KMS-11 (cell line): ENCODE results near the gene CABLES1.

Source experiments
- H2AFZ ChIP-seq: fragments of 200-600 bp; sonication (generic); 2 replicates; pipeline ENCODE4 v1.6.1; 2016; ENCODE audit warnings: antibody characterized with exemption, mixed run types, low read depth
- H3K27ac ChIP-seq: fragments of 200-600 bp; sonication (generic); 2 replicates; pipeline ENCODE4 v1.6.1; 2016; ENCODE audit warnings: mild to moderate bottlenecking, mixed run types
- H3K27me3 ChIP-seq: fragments of 200-600 bp; sonication (generic); 2 replicates; pipeline ENCODE4 v1.6.1; 2017; ENCODE audit warnings: mild to moderate bottlenecking, low read depth, mixed run types, moderate library complexity; ENCODE audit not compliant: insufficient read depth
- H3K36me3 ChIP-seq: fragments of 200-600 bp; sonication (generic); 2 replicates; pipeline ENCODE4 v1.6.1; 2017; ENCODE audit warnings: mild to moderate bottlenecking, mixed run types; ENCODE audit not compliant: insufficient read depth
- H3K4me1 ChIP-seq: fragments of 200-600 bp; sonication (generic); 2 replicates; pipeline ENCODE4 v1.6.1; 2016; ENCODE audit warnings: mild to moderate bottlenecking, low read depth, mixed run types; ENCODE audit not compliant: poor library complexity, severe bottlenecking
- H3K4me2 ChIP-seq: fragments of 200-600 bp; sonication (generic); 2 replicates; pipeline ENCODE4 v1.7.0; 2016; ENCODE audit warnings: mild to moderate bottlenecking, mixed run types
- H3K4me3 ChIP-seq: fragments of 200-600 bp; sonication (generic); IDR thresholded peaks from 2 replicates; pipeline ENCODE4 v1.6.1; 2017; ENCODE audit warnings: low read depth, low read length, mixed read lengths; ENCODE audit not compliant: insufficient read depth
- H3K79me2 ChIP-seq: fragments of 200-600 bp; sonication (generic); 2 replicates; pipeline ENCODE4 v1.6.1; 2016; ENCODE audit warnings: low read depth, mixed run types; ENCODE audit not compliant: insufficient read depth
- H3K9ac ChIP-seq: fragments of 200-600 bp; sonication (generic); 2 replicates; pipeline ENCODE4 v1.6.1; 2016; ENCODE audit warnings: mild to moderate bottlenecking, mixed run types
- H4K20me1 ChIP-seq: fragments of 200-600 bp; sonication (generic); 2 replicates; pipeline ENCODE4 v1.6.1; 2016; ENCODE audit warnings: mild to moderate bottlenecking, mixed run types; ENCODE audit not compliant: insufficient read depth
- TF ChIP-seq, protein P1 (sequence below): fragments of 200-600 bp; sonication (generic); conservative IDR thresholded peaks from 2 replicates; pipeline ENCODE4 v1.6.1; 2017; ENCODE audit warnings: low read depth, mild to moderate bottlenecking, antibody characterized with exemption, low read length, moderate library complexity, mixed read lengths

Gene CABLES1

DNA sequence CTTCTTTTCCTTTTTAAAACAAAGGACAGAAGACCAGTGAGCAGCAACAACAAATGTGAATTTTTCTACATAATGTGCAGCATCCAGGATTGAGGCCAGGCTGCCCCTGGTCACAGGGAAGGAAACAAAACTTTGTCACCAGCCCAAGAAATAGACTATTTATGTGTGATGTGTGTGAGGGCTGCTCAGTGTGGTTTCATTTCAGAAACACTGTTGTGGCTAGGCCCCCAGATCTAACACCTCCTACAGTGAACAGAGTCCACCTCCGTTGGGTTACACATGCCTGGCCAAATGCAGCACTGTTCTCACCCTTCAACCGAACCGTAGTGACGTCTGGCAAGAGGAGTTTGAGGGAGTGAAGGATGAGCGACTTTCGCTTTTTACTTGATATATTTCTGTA, 171.5 kb downstream of the CABLES1 start:
- TF ChIP-seq, protein P1, sequence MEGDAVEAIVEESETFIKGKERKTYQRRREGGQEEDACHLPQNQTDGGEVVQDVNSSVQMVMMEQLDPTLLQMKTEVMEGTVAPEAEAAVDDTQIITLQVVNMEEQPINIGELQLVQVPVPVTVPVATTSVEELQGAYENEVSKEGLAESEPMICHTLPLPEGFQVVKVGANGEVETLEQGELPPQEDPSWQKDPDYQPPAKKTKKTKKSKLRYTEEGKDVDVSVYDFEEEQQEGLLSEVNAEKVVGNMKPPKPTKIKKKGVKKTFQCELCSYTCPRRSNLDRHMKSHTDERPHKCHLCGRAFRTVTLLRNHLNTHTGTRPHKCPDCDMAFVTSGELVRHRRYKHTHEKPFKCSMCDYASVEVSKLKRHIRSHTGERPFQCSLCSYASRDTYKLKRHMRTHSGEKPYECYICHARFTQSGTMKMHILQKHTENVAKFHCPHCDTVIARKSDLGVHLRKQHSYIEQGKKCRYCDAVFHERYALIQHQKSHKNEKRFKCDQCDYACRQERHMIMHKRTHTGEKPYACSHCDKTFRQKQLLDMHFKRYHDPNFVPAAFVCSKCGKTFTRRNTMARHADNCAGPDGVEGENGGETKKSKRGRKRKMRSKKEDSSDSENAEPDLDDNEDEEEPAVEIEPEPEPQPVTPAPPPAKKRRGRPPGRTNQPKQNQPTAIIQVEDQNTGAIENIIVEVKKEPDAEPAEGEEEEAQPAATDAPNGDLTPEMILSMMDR, result no peak
- no peaks in the 10 kb centered on the region for H3K36me3 ChIP-seq
- H3K4me3 ChIP-seq, result no peak overlapping the region
- no peak overlapping the region for H3K27ac ChIP-seq
- no peaks in the 10 kb centered on the region for H3K79me2 ChIP-seq
- H3K4me1 ChIP-seq, result no peaks in the 10 kb centered on the region
- no peak overlapping the region for H3K4me2 ChIP-seq
- H4K20me1 ChIP-seq, result no peaks in the 10 kb centered on the region
- H3K9ac ChIP-seq, result no peak overlapping the region
- no peak overlapping the region for H2AFZ ChIP-seq
- no peaks in the 10 kb centered on the region for H3K27me3 ChIP-seq

GRCh38 chr18:23307567-23308295, 172.4 kb downstream of the CABLES1 start:
- H3K36me3 ChIP-seq, result no peaks in the 10 kb centered on the region
- TF ChIP-seq, protein P1, result no peak
- no peak overlapping the region for H3K4me3 ChIP-seq
- no peak overlapping the region for H3K27ac ChIP-seq
- no peak overlapping the region for H2AFZ ChIP-seq
- no peaks in the 10 kb centered on the region for H3K4me1 ChIP-seq
- H3K4me2 ChIP-seq, result no peak overlapping the region
- H3K9ac ChIP-seq, result no peak overlapping the region
- no peaks in the 10 kb centered on the region for H4K20me1 ChIP-seq
- no peaks in the 10 kb centered on the region for H3K79me2 ChIP-seq
- no peaks in the 10 kb centered on the region for H3K27me3 ChIP-seq
